IMR-90 (cell line): ENCODE data around the gene POU2F2.

Source experiments
- BHLHE40 ChIP-seq: fragments of 150-350 bp; IDR thresholded peaks from 2 replicates; pipeline ENCODE4 v1.6.1; 2016; ENCODE audit warnings: mild to moderate bottlenecking, low read depth, low read length
- CHD1 ChIP-seq: IDR thresholded peaks from 2 replicates; pipeline ENCODE4 v1.6.1; 2012; ENCODE audit warnings: low read depth, low read length, improper control_type of control experiment
- CTCF ChIP-seq: conservative IDR thresholded peaks from 2 replicates; pipeline ENCODE4 v1.5.1; 2012; ENCODE audit warnings: mild to moderate bottlenecking, low read depth, low read length, improper control_type of control experiment
- ELK1 ChIP-seq: fragments of 150-350 bp; IDR thresholded peaks from 2 replicates; pipeline ENCODE4 v1.6.1; 2016; ENCODE audit warnings: low read depth, mild to moderate bottlenecking, low read length, moderate library complexity, borderline replicate concordance
- FOS ChIP-seq: fragments of 150-350 bp; IDR thresholded peaks from 2 replicates; pipeline ENCODE4 v1.6.1; 2016; ENCODE audit warnings: low read depth, low read length
- MAFK ChIP-seq: IDR thresholded peaks from 2 replicates; pipeline ENCODE4 v1.6.1; 2012; ENCODE audit warnings: low read depth, low read length, improper control_type of control experiment
- MAZ ChIP-seq: IDR thresholded peaks from 2 replicates; pipeline ENCODE4 v1.6.1; 2012; ENCODE audit warnings: low read depth, mild to moderate bottlenecking, low read length, improper control_type of control experiment, moderate library complexity, borderline replicate concordance
- MXI1 ChIP-seq: IDR thresholded peaks from 2 replicates; pipeline ENCODE4 v1.6.1; 2012; ENCODE audit warnings: low read depth, mild to moderate bottlenecking, low read length, moderate library complexity, borderline replicate concordance
- NFE2L2 ChIP-seq: fragments of 150-350 bp; IDR thresholded peaks from 2 replicates; pipeline ENCODE4 v1.6.1; 2016; ENCODE audit warnings: low read depth, mild to moderate bottlenecking, low read length
- POLR2A ChIP-seq: IDR thresholded peaks from 2 replicates; pipeline ENCODE4 v1.6.1; 2012; ENCODE audit warnings: mild to moderate bottlenecking, low read depth, low read length
- RAD21 ChIP-seq: IDR thresholded peaks from 2 replicates; pipeline ENCODE4 v1.6.1; 2012; ENCODE audit warnings: low read length, improper control_type of control experiment
- RCOR1 ChIP-seq: IDR thresholded peaks from 2 replicates; pipeline ENCODE4 v1.6.1; 2012; ENCODE audit warnings: mild to moderate bottlenecking, low read length, improper control_type of control experiment; ENCODE audit not compliant: insufficient replicate concordance
- RFX5 ChIP-seq: IDR thresholded peaks from 2 replicates; pipeline ENCODE4 v1.8.0; 2012; ENCODE audit warnings: low read depth, mild to moderate bottlenecking, low read length, moderate library complexity
- USF2 ChIP-seq: fragments of 150-350 bp; IDR thresholded peaks from 2 replicates; pipeline ENCODE4 v1.6.1; 2017; ENCODE audit warnings: mild to moderate bottlenecking, antibody characterized with exemption, low read length, low read depth

- TF ChIP-seq NFE2L2 (no peak), MAFK (no peak), RAD21 (no peak), USF2 (no peak), CTCF (no peak), POLR2A (no peak), RFX5 (no peak), CHD1 (no peak), MXI1 (no peak), RCOR1 (no peak), ELK1 (no peak), FOS (no peak), BHLHE40 (no peak), MAZ (no peak)
Measured at GRCh38 chr19:42053037-42053935, 79.0 kb downstream of the POU2F2 start.
